Body of pancreas (tissue), 4 donors: Measurements from ENCODE around the gene NUP98.

Experiments used
- CTCF ChIP-seq, 7 experiments: fragments of 450-650 bp in 4 of 7; fragments of 200-600 bp in 3 of 7; sonication (generic) in 3 of 7; IDR thresholded peaks; one replicate each; pipeline ENCODE4 v1.5.1; 2016 to 2019; ENCODE audit warnings: antibody characterized with exemption in 7 of 7
- POLR2A ChIP-seq, 3 donors: fragments of 450-650 bp; IDR thresholded peaks; one replicate each; pipeline ENCODE4 v1.6.1; 2016; ENCODE audit warnings: antibody characterized with exemption in 3 of 3, mild to moderate bottlenecking in 2 of 3

GRCh38 chr11:3835751-3836150 is 38.4 kb upstream of the NUP98 start:
- no peak for TF ChIP-seq POLR2A (IDR thresholded peaks at IDR 0.05)
- TF ChIP-seq CTCF (IDR thresholded peaks at IDR 0.05) = no peak
